ENCODE results near the gene FGF22. TPM values are rescaled to one million over a fixed set of nuclear protein-coding genes. Genes with fewer than 3 reads are reported as not detected.

Gene FGF22
- total and polyA plus RNA-seq, 10 of the 15 experiments (the other 5 are each of a cell fraction or from before 2014, with no cell fraction given), result 0.05 TPM; not detected in 9

DNA sequence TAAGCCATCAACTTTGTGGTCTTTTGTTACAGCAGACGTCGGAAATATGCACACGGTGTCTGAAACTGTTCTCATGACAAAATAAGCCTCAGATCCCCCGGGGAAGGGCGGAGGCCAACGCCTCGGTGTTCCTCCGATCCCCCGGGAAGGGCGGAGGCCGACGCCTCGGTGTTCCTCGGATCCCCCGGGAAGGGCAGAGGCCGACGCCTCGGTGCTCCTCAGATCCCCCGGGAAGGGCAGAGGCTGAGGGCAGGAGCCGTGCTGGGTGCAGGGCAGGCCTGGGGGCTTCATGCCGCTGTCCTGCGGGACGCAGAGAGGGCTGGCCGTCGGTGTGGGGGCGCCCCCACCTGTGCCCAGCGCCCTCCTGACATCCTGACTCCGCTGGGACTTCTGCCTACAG is 4.7 kb downstream of the FGF22 start:
- no peaks in the 10 kb centered on the region for H3K4me1 ChIP-seq (ENCODE audit: control insufficient read depth, insufficient read depth, low read length)
- in situ Hi-C loops (cut with MboI), result no loop called here
- ChIA-PET SMC1A (ENCODE audit: uncharacterized antibody, unreplicated experiment) (no interaction called here), CTCF (no interaction called here), POLR2A (no interaction called here), RAD21 (ENCODE audit: unreplicated experiment) (no interaction called here)
- H3K79me2 ChIP-seq (ENCODE audit: control insufficient read depth, insufficient read depth, low read length), result no peaks in the 10 kb centered on the region
- DNase-seq (ENCODE audit: low read depth, low spot score), result no peak
- no peaks in the 10 kb centered on the region for H4K20me1 ChIP-seq (ENCODE audit: control insufficient read depth, insufficient read depth)
- no peak overlapping the region for H3K4me3 ChIP-seq
- H3K27me3 ChIP-seq (replicated peaks in 1 of 2; ENCODE audit: control insufficient read depth in 2 of 2, insufficient read depth in 2 of 2, low read length in 1 of 2), result no peaks in the 10 kb centered on the region
- no peak overlapping the region for H3K9ac ChIP-seq (ENCODE audit: control insufficient read depth, insufficient read depth, low read length)
- no peak overlapping the region for H3K4me2 ChIP-seq (ENCODE audit: control insufficient read depth, insufficient read depth)
- ATAC-seq, result no peak
- no TSS peak for BruUV-seq (replicated peaks)
- WGBS (ENCODE audit: insufficient coverage, insufficient replicate concordance, low lambda C conversion rate, missing lambda C conversion rate), result 59% methylated on average over 28 of the region's 28 CpGs
- intact Hi-C loops (cut with micrococcal nuclease; ENCODE audit: unreplicated experiment), result no loop called here
- H2AFZ ChIP-seq (ENCODE audit: control insufficient read depth, low read depth, low read length), result no peak overlapping the region
- no peak overlapping the region for H3K27ac ChIP-seq (ENCODE audit: control insufficient read depth, insufficient read depth)
- FAIRE-seq, result no peak
- no peaks in the 10 kb centered on the region for H3K9me3 ChIP-seq (replicated peaks; ENCODE audit: control insufficient read depth, insufficient read depth, low read length)
- H3K36me3 ChIP-seq (ENCODE audit: control insufficient read depth in 2 of 2, insufficient read depth in 2 of 2, low read length in 1 of 2), result peaks cover 0 to 28% of the 10 kb centered on the region in 2 experiments; a peak in 3 of 4 replicates
- TF ChIP-seq, protein P1, sequence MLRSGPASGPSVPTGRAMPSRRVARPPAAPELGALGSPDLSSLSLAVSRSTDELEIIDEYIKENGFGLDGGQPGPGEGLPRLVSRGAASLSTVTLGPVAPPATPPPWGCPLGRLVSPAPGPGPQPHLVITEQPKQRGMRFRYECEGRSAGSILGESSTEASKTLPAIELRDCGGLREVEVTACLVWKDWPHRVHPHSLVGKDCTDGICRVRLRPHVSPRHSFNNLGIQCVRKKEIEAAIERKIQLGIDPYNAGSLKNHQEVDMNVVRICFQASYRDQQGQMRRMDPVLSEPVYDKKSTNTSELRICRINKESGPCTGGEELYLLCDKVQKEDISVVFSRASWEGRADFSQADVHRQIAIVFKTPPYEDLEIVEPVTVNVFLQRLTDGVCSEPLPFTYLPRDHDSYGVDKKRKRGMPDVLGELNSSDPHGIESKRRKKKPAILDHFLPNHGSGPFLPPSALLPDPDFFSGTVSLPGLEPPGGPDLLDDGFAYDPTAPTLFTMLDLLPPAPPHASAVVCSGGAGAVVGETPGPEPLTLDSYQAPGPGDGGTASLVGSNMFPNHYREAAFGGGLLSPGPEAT (IDR thresholded peaks at IDR 0.05; ENCODE audit: low read depth), result no peak
- TF ChIP-seq, protein P2, sequence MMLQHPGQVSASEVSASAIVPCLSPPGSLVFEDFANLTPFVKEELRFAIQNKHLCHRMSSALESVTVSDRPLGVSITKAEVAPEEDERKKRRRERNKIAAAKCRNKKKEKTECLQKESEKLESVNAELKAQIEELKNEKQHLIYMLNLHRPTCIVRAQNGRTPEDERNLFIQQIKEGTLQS (IDR thresholded peaks at IDR 0.05; ENCODE audit: borderline replicate concordance, extremely low read depth, low read depth, low read length), result no peak
- no peak for TF ChIP-seq TCF7 (IDR thresholded peaks at IDR 0.05; ENCODE audit: borderline replicate concordance)
- TF ChIP-seq NR2F1 (conservative IDR thresholded peaks at IDR 0.05), result no peak
- TF ChIP-seq EZH2 (IDR thresholded peaks at IDR 0.05; ENCODE audit: borderline replicate concordance, control insufficient read depth, low read depth, low read length), result no peak
- TF ChIP-seq, protein P3, sequence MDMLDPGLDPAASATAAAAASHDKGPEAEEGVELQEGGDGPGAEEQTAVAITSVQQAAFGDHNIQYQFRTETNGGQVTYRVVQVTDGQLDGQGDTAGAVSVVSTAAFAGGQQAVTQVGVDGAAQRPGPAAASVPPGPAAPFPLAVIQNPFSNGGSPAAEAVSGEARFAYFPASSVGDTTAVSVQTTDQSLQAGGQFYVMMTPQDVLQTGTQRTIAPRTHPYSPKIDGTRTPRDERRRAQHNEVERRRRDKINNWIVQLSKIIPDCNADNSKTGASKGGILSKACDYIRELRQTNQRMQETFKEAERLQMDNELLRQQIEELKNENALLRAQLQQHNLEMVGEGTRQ (IDR thresholded peaks at IDR 0.05; ENCODE audit: borderline replicate concordance, low read depth, low read length), result no peak
- no peak for TF ChIP-seq ASH2L (IDR thresholded peaks at IDR 0.05; ENCODE audit: borderline replicate concordance, low read depth)
- no peak for TF ChIP-seq SMAD1 (IDR thresholded peaks at IDR 0.05; ENCODE audit: low read depth, partially characterized antibody)
- TF ChIP-seq, protein P4, sequence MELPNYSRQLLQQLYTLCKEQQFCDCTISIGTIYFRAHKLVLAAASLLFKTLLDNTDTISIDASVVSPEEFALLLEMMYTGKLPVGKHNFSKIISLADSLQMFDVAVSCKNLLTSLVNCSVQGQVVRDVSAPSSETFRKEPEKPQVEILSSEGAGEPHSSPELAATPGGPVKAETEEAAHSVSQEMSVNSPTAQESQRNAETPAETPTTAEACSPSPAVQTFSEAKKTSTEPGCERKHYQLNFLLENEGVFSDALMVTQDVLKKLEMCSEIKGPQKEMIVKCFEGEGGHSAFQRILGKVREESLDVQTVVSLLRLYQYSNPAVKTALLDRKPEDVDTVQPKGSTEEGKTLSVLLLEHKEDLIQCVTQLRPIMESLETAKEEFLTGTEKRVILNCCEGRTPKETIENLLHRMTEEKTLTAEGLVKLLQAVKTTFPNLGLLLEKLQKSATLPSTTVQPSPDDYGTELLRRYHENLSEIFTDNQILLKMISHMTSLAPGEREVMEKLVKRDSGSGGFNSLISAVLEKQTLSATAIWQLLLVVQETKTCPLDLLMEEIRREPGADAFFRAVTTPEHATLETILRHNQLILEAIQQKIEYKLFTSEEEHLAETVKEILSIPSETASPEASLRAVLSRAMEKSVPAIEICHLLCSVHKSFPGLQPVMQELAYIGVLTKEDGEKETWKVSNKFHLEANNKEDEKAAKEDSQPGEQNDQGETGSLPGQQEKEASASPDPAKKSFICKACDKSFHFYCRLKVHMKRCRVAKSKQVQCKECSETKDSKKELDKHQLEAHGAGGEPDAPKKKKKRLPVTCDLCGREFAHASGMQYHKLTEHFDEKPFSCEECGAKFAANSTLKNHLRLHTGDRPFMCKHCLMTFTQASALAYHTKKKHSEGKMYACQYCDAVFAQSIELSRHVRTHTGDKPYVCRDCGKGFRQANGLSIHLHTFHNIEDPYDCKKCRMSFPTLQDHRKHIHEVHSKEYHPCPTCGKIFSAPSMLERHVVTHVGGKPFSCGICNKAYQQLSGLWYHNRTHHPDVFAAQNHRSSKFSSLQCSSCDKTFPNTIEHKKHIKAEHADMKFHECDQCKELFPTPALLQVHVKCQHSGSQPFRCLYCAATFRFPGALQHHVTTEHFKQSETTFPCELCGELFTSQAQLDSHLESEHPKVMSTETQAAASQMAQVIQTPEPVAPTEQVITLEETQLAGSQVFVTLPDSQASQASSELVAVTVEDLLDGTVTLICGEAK (IDR thresholded peaks at IDR 0.05; ENCODE audit: borderline replicate concordance), result no peak
- no peak for TF ChIP-seq KLF5 (IDR thresholded peaks at IDR 0.05; ENCODE audit: partially characterized antibody)
- TF ChIP-seq, protein P5, sequence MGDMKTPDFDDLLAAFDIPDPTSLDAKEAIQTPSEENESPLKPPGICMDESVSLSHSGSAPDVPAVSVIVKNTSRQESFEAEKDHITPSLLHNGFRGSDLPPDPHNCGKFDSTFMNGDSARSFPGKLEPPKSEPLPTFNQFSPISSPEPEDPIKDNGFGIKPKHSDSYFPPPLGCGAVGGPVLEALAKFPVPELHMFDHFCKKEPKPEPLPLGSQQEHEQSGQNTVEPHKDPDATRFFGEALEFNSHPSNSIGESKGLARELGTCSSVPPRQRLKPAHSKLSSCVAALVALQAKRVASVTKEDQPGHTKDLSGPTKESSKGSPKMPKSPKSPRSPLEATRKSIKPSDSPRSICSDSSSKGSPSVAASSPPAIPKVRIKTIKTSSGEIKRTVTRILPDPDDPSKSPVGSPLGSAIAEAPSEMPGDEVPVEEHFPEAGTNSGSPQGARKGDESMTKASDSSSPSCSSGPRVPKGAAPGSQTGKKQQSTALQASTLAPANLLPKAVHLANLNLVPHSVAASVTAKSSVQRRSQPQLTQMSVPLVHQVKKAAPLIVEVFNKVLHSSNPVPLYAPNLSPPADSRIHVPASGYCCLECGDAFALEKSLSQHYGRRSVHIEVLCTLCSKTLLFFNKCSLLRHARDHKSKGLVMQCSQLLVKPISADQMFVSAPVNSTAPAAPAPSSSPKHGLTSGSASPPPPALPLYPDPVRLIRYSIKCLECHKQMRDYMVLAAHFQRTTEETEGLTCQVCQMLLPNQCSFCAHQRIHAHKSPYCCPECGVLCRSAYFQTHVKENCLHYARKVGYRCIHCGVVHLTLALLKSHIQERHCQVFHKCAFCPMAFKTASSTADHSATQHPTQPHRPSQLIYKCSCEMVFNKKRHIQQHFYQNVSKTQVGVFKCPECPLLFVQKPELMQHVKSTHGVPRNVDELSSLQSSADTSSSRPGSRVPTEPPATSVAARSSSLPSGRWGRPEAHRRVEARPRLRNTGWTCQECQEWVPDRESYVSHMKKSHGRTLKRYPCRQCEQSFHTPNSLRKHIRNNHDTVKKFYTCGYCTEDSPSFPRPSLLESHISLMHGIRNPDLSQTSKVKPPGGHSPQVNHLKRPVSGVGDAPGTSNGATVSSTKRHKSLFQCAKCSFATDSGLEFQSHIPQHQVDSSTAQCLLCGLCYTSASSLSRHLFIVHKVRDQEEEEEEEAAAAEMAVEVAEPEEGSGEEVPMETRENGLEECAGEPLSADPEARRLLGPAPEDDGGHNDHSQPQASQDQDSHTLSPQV (IDR thresholded peaks at IDR 0.05), result no peak

All from GM12878 (cell line).